Measurements from ENCODE around the gene SLC39A1.
"Not testable (repeated sequence)": the region's sequence is repeated elsewhere in the genome, so short reads cannot be mapped to it uniquely, and the experiment has no call there.

The SLC39A1 gene, protein sequence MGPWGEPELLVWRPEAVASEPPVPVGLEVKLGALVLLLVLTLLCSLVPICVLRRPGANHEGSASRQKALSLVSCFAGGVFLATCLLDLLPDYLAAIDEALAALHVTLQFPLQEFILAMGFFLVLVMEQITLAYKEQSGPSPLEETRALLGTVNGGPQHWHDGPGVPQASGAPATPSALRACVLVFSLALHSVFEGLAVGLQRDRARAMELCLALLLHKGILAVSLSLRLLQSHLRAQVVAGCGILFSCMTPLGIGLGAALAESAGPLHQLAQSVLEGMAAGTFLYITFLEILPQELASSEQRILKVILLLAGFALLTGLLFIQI

DNA sequence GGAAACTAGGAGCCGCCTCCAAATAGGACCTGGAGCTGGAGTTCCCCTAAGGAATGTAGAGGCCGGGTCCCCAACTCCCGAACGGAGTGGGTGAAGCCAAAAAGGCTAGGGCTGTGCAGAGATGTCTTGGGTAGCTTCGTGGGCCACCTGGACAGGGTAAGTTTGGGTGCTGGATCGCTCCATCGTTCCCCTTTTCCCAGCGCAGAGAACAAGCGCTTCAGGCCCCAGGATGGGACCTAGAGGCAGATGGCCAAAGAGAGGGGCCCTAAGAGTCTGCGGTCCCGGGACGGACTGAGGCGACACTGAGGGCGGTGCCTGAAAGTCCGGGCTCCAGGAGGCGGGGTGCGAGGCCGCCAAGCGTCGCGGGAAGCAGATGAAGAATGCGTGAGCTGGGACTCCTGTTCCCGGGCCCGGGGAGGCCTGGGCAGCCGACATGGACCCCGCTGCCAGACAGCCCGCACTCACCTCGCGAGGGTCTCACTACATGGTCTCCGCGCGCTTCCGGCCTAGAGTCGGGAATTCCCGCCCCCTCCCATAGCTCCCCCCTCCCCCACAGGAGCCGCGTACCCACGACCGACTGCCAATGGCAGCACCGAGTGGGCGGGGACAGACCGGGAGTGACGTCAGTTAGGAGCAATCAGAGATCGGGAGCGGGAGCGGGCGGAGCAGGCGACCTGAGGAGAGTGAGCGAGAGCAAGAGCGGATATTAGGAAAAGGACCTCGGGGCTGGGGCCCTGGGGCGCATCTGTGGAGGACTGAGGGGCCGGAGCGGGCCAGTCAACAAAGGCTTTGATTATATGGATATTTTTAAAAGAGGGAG is at the start of gene SLC39A1:
TSS of gene SLC39A1 (minus strand) at position 508 of the 820 bp plus-strand sequence. CDS start 822 bp downstream, outside the sequence.
- peak; percentile 84 to 90 for DNase-seq (ENCODE audit: low read depth in 2 of 2)

DNA sequence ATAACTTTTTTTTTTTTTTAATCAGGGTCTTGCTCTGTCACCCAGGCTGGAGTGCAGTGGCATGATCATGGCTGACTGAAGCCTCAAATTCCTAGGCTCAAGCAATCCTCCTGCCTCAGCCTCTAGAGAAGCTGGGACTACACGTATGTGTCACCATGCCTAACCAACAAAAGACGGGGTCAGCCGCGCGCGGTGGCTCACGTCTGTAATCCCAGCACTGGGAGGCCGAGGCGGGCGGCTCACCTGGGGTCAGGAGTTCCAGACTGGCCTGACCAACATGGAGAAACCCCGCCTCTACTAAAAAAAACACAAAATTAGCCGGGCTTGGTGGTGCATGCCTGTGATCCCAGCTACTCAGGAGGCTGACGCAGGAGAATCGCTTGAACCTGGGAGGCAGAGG is 49.2 kb upstream of the SLC39A1 start:
- DNase-seq (ENCODE audit: low read depth in 2 of 2) = not testable (repeated sequence)

DNA sequence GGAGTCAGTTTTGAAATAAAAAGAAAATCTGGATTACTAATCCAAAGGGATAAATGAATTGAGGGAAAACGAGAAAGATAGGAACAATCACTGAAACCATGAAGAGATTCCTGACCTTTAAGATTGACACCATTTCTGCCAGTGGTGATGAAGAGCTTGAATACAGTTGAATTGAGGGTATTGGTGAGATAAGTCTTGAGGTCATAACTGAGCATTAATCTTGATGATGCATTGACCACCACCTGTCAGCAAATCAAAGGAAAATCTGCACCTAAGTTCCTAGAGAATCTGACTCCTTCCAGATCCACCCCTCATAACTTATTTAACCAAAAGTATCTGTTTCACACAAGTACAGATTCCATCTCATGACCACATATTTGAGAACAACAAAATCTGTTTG is 48.8 kb upstream of the SLC39A1 start:
- no peak for DNase-seq (ENCODE audit: low read depth in 2 of 2)

DNA sequence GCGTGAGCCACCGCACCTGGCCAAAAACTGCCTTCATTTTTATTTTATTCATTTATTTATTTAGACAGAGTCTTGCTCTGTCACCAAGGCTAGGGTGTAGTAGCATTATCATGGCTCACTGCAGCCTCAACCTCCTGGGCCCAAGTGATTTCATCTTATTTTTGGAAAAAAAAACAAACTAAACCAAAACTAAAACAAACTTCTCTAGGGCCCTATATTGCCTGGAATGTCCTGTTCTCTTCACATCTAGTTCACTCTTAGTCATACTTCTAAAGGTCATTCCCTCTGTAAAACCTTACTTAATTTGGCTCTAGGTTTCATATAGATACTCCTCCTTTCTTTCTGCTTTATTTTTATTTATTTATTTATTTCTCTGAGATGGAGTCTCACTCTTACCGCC is 42.8 kb upstream of the SLC39A1 start:
- DNase-seq (ENCODE audit: low read depth in 2 of 2) = no peak

DNA sequence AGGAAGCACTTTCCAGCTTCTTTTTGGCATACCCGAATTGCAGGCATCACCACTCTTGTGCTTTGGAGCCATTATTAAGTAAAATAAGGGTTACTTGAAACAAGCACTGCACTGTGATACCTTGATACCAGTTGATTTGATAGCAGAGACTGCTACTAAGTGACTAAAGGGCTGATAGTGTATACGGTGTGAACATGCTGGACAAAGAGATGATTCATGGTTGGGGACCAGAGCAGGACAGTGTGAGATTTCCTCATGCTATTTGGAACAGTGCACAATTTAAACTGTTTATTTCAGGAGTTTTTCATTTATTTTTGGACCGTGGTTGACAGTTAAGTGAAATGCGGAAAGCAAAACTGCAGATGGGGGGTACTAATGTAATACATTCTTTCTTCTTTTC is 37.1 kb upstream of the SLC39A1 start:
- no peak for DNase-seq (ENCODE audit: low read depth in 2 of 2)

DNA sequence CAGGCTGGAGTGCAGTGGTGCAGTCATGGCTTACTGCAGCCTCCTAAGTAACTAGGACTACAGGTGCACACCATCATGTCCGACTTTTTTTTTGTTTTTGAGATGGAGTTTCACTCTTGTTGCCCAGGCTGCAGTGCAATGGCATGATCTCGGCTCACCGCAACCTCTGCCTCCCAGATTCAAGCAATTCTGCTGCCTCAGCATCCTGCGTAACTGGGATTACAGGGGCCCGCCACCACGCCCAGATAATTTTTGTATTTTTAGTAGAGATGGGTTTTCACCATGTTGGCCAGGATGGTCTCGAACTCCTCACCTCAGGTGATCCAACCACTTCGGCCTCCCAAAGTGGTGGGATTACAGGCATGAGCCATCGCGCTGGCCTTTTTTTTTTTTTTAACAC is 33.5 kb upstream of the SLC39A1 start:
- not testable (repeated sequence) for DNase-seq (ENCODE audit: low read depth in 2 of 2)

DNA sequence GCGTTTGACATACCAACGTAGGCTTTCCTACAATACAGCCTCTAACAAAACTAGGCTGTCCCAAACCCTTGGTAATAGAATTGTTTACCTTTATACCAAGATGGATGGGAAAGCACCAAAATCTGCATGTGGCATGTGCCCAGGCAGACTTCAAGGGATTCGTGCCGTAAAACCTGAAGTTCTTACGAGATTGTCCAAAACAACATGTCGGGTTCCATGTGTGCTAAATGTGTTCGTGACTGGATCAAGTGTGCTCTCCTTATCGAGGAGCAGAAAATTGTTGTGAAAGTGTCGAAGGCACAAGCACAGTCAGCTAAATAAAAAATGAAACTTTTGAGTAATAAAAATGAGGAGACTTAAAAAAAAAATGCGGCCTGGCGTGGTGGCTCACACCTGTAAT is 32.3 kb upstream of the SLC39A1 start:
- no peak for DNase-seq (ENCODE audit: low read depth in 2 of 2)

DNA sequence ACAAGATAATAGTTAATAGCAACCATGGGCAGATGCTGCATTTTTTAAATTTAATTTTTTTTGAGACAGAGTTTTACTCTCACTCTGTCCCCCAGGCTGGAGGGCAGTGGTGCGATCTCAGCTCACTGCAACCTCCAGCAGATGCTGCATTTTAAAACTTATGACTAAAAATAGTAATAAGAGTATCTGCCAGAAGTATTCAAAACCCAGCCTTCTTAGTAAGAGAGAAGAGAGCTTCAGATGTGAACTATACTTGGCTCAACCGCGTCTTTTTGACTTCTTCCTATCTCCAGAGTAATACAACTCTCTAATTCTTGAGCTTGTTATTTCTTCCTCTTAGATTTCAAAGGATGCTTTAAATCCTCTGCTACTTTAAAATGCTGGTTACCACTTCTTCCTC is 31.9 kb upstream of the SLC39A1 start:
- no peak for DNase-seq (ENCODE audit: low read depth in 2 of 2)

DNA sequence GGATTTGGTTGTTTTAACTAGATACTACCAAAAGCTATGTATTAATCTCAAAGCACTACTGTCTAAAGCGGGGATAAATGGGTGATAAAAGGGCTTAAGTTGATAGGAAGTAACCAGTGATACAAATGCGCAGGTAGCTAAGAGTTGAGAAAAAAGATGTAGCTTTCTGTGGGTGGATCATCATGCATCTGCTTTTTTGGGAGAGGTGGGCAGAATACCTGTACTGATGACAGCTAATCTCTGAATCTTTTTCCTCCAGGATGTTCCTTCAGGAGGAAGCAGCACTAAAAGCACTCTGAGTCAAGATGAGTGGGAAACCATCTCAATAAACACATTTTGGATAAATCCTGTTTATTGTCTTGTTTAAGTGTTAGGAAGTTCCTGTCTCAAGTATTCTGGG is 28.5 kb upstream of the SLC39A1 start:
- DNase-seq (ENCODE audit: low read depth in 2 of 2) = no peak

DNA sequence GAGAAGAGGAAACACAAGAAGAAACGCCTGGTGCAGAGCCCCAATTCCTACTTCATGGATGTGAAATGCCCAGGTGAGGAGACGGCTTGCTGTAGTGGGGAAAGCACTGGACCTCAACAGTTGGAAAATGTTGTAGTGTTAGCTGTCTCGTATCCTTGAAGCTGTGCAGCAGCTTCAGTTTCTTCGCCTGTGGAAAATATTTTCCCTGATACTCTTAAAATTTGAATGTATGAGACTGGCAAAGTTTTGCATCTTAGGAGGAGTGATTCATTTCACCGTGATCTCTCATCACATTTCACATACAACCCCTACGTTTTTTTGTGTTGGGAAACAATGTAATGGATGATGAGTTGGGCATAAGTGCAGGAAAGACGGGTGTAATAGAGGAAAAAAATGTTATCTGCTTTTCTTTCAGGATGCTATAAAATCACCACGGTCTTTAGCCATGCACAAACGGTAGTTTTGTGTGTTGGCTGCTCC is 27.9 kb upstream of the SLC39A1 start:
- no peak for DNase-seq (ENCODE audit: low read depth in 2 of 2)

DNA sequence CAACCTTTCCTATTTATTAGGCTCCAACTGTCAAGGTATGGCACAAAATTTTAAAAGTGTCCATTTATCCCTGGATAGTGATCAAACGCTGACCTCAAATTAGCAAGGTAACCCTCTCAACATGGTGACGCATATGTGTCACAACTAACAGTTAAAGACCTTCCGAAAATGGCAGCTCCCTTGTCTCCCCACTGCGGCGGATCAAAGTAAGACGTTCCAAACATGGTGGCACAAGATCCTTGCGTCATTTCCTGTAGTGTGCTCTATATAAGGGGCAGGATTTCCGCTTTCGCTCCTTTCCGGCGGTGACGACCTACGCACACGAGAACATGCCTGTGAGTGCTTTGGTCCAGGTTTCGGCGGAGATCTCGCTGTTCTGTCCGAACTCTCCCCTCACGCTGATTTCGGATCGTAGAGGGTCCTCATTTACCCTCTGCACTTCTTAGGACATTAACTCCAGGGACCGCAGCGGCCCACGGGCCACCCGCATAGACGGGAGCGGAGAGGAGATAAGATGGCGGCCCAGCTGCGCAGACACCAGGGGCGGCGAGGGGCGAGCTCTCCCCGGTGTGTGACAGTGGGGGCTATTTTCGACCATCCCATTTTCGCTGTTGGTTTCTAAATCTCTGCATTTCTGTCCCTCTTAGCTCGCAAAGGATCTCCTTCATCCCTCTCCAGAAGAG is 27.3 kb upstream of the SLC39A1 start, which contains the start of gene RPS27:
TSS of gene RPS27 (plus strand) at position 295 of the 683 bp plus-strand sequence. CDS start at position 330, 35 bp downstream.
- DNase-seq (ENCODE audit: low read depth in 2 of 2) = peak; percentile 64 to 74

DNA sequence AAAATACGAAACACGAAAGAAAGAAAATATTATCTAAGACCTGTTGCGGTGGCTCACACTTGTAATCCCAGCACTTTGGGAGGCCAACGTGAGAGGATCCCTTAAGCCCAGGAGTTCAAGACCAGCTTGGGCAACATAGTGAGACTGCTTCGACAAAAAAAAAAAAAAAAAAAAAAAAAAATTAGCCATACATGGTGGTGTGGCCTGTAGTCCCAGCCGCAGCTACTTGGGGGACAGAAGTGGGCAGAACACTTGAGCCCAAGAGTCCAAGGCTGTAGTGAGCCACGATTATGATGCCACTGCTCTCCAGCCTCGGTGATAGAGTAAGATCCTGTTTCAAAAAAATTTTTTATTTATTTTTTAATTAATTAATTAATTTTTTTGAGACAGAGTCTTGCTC is 24.3 kb upstream of the SLC39A1 start:
- DNase-seq (ENCODE audit: low read depth in 2 of 2) = no peak

DNA sequence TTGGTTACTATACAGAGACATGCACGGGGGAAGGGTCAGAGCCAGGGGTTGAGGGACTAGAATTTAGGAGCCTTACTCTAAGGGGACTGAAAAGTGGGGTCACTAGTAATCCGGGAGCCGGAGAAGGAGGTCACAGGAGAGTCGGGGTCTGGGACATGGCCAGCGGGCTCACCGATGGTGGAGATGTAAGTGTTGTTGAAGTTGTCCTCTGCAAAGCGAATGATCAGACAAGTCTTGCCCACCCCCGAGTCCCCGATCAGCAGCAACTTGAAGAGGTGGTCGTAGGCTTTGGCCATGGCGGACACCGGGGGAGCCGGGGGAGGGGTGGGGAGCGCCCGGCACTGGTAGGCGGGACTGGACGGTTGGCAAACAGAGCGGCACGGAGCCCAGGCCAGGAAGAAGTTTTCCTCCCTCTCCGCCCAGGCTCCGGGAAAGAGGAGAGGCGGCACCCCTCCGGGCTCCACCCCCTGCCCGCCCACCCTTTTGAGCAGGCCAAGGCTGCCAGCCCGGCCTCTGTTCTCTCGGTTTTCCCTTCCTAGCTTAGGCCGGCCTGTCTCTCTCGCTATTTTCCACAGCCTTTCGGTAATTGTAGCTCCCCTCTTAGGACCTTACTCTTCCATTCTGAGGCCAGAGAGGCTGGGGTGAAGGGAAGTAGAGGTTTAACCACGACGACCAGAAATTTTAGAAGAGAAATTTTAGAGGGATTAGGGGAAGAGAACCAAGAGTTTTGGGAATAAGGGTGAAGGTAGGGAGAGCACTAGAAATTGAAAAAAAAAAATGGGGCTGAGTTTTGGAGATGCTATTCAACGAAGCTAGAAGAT is 22.8 kb upstream of the SLC39A1 start, which contains the start of gene RAB13:
TSS of gene RAB13 (minus strand) at position 399 of the 821 bp plus-strand sequence. CDS start at position 296, 103 bp downstream.
- DNase-seq (ENCODE audit: low read depth in 2 of 2) = no peak

DNA sequence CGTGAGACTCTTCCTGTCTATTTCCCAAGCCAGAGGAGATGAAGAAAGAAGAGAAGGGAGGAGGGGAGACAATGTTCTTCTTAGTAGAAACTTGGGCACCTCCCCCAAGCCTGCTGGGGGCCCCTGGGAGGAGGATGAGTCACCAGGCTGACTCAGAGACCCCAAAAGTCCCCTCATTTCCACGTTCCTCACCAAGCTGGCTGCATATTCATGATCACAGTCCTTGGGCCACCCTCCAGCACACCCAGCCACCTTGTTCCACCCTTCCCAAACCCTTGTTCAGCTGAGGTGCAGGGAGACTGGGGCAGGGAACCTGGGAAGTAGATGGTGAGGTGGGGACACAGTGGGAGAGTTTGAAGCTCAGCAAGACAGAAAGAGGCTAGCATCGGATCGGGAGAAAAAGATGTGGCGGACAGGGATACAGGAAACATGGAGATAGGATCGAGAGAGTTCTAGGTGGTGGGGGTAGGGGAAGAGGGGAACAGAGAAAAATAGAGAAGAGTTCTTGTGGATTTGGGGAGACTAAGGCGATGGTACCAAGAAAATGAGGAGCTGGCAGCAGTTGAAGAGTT is 22.1 kb upstream of the SLC39A1 start:
- no peak for DNase-seq (ENCODE audit: low read depth in 2 of 2)

DNA sequence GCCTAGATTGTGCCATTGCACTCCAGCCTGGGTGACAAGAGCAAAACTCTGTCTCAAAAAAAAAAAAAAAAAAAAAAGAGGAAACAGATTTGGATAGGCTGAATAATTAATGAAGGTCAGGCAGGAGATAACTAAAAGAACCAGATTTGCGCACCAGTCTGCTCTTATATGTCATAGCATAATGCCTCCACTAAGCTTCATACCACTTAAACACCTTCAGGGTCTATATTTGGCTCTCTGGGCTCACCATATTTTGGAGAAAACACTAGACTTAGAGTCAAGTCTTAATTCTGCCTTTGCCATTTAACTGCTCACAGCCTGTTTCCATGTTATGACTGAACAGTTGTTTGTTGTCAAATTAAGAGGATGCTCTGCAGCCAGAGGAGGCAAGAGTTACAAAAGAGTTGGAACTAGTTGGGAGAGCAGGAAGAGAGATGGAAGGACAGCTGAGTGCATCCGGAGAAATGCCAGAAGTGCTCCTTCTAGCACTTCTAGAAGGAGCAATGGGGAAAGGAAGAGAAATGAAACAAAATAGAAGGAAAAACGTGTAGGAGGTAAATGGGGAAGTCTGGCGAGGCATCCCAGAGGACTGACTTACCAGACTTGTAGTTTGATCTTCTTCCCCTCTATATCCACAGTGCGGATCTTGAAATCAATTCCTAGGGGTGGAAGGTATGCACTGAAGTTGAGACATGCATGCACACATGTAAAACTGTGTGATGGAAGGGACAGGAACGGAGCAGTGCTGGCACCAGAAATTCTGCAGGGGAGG is 21.0 kb upstream of the SLC39A1 start:
- DNase-seq (ENCODE audit: low read depth in 2 of 2) = no peak

DNA sequence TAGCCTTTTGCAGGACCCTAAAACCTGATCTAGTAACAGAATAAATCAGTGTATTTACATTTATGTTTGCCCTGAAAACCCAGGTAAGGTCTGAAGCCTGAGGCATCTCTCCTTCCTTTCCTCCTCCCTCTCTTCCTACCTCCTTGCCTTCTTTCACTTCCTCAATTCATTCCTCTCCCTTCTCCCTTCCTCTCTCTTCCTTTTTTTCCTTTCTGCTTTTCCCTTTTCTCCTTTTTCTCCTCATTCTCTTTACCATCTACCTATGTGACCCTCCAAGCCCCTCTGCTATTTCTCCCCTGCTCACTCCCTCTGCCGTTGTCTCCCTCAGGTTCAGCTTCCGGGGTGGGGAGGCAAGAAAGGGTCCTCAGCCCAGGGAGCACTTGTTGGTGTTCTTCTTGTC is 18.4 kb upstream of the SLC39A1 start:
- not testable (repeated sequence) for DNase-seq (ENCODE audit: low read depth in 2 of 2)

DNA sequence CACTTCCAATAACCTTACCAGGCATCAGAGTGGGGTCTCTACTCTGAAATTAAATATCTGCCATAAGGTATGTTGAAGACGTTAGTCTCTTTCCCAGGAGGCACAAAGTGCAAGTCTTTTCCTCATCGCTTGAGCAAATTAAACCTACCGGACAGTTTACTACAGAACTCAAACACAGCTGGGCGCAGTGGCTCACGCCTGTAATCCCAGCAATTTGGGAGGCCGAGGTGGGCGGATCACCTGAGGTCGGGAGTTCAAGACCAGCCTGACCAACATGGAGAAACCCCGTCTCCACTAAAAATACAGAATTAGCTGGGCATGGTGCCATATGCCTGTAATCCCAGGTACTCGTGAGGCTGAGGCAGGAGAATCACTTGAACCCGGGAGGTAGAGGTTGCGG is 15.8 kb upstream of the SLC39A1 start:
- DNase-seq (ENCODE audit: low read depth in 2 of 2) = not testable (repeated sequence)

DNA sequence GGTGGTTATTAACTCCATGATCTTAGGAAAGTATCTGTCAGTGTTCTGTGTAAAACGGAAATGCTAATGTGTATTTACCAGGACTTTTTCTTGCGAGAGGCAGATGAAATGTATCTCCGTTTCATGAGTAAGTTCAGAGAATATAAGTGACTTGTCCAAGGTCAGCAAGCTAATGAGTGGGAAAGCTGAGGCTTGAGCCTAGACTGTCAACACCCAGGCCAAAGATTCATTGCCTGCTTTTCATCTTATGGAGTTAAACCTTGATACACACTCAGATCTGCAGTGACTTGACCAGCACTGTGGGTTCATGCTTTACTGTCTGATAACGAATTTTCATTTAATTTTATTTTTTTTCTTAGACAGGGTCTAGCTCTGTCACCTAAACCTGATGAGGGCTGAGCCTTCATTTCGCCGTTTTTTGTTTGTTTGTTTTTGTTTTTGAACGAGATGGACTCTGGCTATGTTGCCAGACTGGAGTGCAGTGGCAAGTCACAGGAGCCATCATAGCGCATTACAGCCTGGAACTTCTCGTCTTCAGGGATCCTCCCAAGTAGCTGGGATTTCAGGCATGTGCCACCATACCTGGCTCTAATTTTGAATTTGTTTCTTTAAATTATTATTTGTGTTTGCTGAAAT is 15.1 kb upstream of the SLC39A1 start:
- no peak for DNase-seq (ENCODE audit: low read depth in 2 of 2)
